AG04450 (cell line): ENCODE measurements around the gene RNF121. TPM values are rescaled to one million over a fixed set of nuclear protein-coding genes. Genes with fewer than 3 reads are reported as not detected.

Experiments used
- CTCF ChIA-PET: fragments of 300-600, 350-600 bp; formaldehyde crosslinking; extraction: SDS; loops from one replicate; lab custom pipeline; 2022; ENCODE audit warnings: antibody characterized with exemption, inconsistent platforms; lab: Charles Lee
- POLR2A ChIA-PET: fragments of 350-600 bp; formaldehyde crosslinking; extraction: SDS; loops from one replicate; lab custom pipeline; 2021; ENCODE audit warnings: antibody characterized with exemption, inconsistent platforms; lab: Yijun Ruan, JAX
- DNase-seq: peaks from one replicate; pipeline ENCODE4 v3.0.0-alpha.2; 2011; ENCODE audit warnings: low read depth, low spot score
- H3K27ac ChIP-seq: one replicate; pipeline ENCODE4 v1.5.1; 2012; ENCODE audit warnings: low read depth, low read length, control low read depth
- H3K27me3 ChIP-seq: one replicate; pipeline ENCODE4 v1.6.0; 2012; ENCODE audit warnings: low read length; ENCODE audit not compliant: control insufficient read depth, insufficient read depth
- H3K4me3 ChIP-seq: 2 replicates; pipeline ENCODE4 v1.5.1; 2011; ENCODE audit warnings: mild to moderate bottlenecking, low read depth, low read length, control low read depth
- H3K9me3 ChIP-seq: 2 replicates; pipeline ENCODE4 v1.5.1; 2012; ENCODE audit warnings: low read length; ENCODE audit not compliant: control insufficient read depth, insufficient read depth
- polyA plus RNA-seq: library from polyadenylated mRNA; depleted of rRNA; stranded (reverse); fragments of >200 nt; gene quantifications from 2 replicates; pipeline ENCODE4 v1.2.3, GENCODE V29; 2011
- TF ChIP-seq, protein P1 (sequence below): IDR thresholded peaks from 2 replicates; pipeline ENCODE4 v1.5.1; 2011; ENCODE audit warnings: low read depth, low read length, control low read depth, inconsistent platforms

RNF121 gene
- polyA plus RNA-seq, 1 experiment: 47.8 TPM

DNA sequence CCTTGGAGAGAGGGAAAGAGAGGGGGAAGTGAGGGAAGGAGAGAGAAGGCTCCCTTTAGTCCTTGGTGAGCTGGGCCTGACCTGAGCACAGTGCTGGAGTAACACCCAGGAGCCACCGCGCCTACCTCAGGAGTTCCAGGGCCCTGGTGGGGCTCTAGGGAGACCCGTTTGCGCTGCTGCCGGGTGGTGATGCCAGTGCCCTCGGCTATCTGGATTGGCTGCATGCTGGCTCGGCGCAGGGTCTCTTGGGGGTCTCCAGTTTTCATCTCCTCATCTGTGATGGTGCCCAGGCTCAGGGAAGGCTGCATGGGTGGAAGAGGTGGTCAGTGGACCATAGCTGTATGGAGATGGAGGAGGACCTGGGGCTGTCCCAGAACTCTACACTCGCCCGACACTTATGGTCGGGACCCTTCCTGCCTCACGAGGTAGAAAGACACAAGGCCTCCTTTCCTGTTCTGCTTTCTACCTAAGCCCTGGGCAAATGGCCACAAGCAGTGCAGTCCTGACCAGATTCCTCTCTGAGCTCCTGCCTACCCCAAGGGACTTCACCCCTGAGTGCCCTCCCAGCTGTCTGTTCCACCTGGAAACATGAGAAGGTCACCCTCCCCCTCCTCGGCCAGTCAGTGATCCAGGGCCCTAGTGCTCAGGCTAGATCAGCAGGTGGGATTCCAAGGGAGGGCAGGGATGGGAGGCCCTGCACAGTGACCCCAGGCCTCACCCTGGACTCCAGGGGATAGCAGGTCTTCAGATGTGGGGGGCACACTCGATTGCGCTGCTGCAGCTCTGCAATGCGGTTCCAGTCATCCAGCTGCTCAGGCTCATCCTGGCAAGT lies 75.9 kb downstream of the RNF121 start:
- Histone ChIP-seq H3K27me3 (no peaks in the 10 kb centered on the region), H3K9me3 (no peaks in the 10 kb centered on the region), H3K27ac (no peak overlapping the region), H3K4me3 (no peak overlapping the region)
- TF ChIP-seq, protein P1, sequence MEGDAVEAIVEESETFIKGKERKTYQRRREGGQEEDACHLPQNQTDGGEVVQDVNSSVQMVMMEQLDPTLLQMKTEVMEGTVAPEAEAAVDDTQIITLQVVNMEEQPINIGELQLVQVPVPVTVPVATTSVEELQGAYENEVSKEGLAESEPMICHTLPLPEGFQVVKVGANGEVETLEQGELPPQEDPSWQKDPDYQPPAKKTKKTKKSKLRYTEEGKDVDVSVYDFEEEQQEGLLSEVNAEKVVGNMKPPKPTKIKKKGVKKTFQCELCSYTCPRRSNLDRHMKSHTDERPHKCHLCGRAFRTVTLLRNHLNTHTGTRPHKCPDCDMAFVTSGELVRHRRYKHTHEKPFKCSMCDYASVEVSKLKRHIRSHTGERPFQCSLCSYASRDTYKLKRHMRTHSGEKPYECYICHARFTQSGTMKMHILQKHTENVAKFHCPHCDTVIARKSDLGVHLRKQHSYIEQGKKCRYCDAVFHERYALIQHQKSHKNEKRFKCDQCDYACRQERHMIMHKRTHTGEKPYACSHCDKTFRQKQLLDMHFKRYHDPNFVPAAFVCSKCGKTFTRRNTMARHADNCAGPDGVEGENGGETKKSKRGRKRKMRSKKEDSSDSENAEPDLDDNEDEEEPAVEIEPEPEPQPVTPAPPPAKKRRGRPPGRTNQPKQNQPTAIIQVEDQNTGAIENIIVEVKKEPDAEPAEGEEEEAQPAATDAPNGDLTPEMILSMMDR: no peak
- no peak for DNase-seq
- ChIA-PET POLR2A (interaction anchor here (0.5 to 1.6 kb wide), 2 partner anchors 34 to 36 kb away, joined by 3 to 4 read pairs; no protein-coding TSS in a partner anchor), CTCF (no interaction called here)

DNA sequence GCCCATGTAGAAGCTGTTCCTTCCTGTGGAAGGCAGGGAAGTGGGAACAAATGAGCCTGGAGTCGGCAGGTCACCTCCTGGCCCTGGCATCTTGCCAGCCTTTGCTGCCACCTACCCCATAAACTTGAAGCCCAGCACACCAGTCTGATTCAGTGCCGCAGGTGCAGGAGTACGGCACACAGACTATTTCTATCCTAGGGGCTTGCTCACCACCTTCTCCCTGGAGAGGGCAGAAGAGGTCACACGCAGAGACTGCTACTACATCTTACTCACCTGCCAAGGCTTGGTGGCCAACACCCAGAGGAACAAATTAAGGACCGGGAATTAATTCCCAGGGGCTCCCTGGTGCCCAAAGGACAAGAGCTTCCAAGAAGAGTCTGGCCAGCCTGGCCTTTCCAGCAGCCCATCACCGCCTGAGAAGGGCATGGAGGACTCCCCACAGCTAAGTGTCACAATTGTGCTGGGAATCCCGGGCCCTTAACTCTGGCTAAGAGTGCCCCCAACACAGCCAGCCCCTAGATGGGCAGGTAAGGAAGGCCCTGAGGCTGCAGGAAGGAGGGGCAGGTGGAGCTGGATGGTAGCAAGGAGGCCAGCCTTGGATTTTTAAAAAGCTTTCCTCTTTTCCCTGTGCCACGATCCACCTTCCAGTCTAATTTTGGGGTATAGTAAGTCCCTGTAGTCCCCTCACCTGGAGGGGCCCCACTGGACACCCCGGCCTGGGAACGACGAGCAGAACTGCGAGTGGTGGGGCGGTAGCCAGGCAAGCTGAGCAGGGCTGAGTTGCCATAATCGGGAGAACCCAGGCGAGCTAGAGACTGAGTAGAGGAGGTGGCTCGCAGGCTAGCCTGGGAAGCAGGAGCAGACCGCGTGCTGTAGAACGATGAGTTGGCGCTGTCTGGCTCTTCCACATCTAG lies 76.8 kb downstream of the RNF121 start:
- ChIA-PET POLR2A (interaction anchor here (1.6 kb wide), 1 partner anchor 33 kb away, joined by 4 read pairs; no protein-coding TSS in a partner anchor), CTCF (interaction anchor here (1.4 kb wide), 1 partner anchor 19 kb away, joined by 4 read pairs; no protein-coding TSS in a partner anchor)
- no peak for DNase-seq
- H3K4me3 ChIP-seq: no peak overlapping the region
- TF ChIP-seq, protein P1: no peak
- no peaks in the 10 kb centered on the region for H3K27me3 ChIP-seq
- H3K27ac ChIP-seq: no peak overlapping the region
- no peaks in the 10 kb centered on the region for H3K9me3 ChIP-seq

DNA sequence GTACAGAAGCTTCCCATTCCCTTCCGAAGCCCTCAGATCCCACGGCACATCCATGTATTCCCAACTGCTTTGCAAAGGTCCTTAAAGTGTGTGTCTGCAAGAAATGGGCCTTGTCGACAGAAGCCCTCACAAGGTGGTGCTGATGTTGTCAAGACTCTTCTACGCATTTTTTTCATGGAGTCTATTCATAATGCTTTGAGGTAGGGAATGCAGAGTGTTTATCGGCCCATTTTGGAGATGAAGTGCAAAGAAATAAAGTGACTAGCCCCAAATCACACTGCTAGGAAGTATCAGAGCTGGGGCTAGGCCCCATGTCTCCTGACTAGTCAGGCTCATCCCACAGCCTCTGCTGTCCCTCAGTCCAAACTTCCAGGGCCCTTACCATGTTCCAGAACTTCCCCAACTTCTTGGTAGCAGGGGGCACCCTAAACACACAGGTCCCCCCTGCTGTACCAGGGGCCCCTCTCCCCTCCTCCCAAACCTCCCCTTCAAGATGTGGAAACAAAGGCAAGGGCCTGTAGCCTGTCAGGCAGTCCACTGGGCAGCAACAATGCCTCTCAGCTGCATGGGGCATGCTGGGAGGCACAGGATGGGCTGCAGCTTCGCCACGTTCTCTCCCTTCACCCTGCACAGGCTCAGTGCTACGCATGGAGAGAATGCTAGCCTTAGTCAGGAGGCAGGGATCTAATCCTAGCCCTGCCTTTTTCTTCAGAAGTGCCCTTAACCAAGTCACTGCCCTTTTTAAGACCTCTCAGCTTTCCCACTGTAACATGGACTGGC lies 77.7 kb downstream of the RNF121 start:
- H3K9me3 ChIP-seq: no peaks in the 10 kb centered on the region
- TF ChIP-seq, protein P1: no peak
- H3K27me3 ChIP-seq: no peaks in the 10 kb centered on the region
- DNase-seq: no peak
- H3K4me3 ChIP-seq: no peak overlapping the region
- H3K27ac ChIP-seq: no peak overlapping the region
- POLR2A ChIA-PET: interaction anchor here (1.6 kb wide), 1 partner anchor 32 kb away, joined by 4 read pairs; no protein-coding TSS in a partner anchor
- CTCF ChIA-PET: interaction anchor here (1.4 kb wide), 1 partner anchor 19 kb away, joined by 4 read pairs; no protein-coding TSS in a partner anchor

DNA sequence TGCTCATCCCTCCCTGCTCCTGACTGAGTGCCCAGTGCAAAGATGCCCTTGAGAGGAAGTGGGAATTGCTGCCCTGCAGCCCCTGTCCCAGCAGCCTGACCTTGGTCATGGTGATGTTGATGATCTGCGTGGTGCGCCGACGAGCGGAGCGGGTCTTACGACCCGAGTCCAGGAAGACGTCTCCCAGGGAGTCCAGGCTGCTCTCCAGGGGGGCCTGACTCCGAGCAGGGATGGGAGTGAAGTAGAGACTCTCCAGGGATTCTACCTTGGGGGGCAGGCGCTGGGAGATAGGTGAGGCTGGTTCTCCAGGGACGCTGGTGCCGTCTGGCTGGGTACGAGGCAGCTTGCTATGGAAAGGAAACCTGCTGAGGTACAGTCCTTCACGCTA lies 78.2 kb downstream of the RNF121 start:
- no peak overlapping the region for H3K27ac ChIP-seq
- no peak for DNase-seq
- POLR2A ChIA-PET: no interaction called here
- TF ChIP-seq, protein P1: no peak
- H3K9me3 ChIP-seq: no peaks in the 10 kb centered on the region
- H3K27me3 ChIP-seq: no peaks in the 10 kb centered on the region
- H3K4me3 ChIP-seq: no peak overlapping the region
- CTCF ChIA-PET: interaction anchor here (1.1 to 1.4 kb wide), 2 partner anchors 18 to 424 kb away, joined by 3 to 4 read pairs; no protein-coding TSS in a partner anchor
